Measurements from ENCODE around the gene TPRA1.

TPRA1 gene

GRCh38 chr3:127565711-127566110, 24.8 kb downstream of the TPRA1 start:
- DNase-seq, result no peak

- DNase-seq, result no peak
Observed at GRCh38 chr3:127560051-127560787, 30.3 kb downstream of the TPRA1 start.

DNA sequence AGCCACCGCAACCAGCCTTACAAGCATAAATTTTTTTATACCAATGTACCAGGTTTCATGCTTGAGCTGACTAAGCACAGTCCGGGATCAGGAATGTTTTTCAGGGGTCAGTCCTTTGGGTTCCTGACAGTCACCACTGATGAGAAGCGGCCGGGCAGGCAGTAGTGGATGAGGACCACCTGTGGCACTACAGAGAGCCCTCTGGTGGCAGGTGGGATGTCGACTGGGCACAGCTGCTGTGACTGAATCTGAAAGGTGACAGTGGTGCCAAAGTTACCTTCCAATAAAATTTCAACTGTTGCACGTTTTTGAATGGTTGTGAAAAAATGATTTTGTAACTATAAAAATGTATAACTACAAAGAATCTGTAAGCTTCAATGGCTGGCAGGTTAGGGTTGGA, 34.0 kb downstream of the TPRA1 start:
- DNase-seq, result no peak

- no peak for DNase-seq
Observed at GRCh38 chr3:127555108-127555507, 35.4 kb downstream of the TPRA1 start.

DNA sequence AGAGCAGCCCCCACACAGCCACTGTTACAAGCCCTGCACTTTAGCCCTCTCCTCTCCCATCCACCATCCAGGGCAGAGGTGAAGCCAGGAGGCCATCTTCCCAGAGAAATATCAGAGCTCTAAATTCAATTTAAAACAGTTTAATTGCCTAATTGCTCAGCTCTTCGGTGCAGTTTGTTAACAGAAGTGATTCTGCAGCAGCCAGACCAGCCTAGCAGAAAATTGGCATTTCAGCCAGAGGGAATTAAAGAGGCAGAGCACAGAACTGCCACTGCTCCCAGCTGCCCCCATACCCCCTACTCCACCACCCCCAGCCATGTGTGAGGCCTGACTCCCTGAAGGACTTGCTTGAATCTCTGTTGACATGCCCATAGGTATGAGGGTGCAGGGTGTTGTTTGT, 38.5 kb downstream of the TPRA1 start:
- no peak for DNase-seq

DNA sequence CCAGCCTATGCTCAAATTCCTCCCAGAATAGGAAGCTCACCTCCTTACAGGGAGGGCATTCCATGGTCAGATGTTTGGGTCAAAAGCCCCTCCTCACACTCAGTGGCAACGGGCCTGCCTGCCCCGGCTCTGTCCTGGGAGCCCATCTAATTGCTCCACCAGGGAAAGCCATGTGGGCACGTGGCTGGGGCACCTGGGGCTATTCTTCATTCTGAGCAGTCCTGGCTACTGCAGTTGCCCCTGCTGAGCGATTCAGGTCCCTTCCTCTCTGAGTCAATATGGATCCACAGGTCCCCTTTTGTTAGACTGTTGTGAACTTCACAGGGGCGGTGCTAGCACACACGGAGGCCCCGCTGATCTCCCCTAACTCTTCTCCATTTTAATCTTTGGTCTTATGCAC, 39.4 kb downstream of the TPRA1 start:
- DNase-seq, result no peak

DNA sequence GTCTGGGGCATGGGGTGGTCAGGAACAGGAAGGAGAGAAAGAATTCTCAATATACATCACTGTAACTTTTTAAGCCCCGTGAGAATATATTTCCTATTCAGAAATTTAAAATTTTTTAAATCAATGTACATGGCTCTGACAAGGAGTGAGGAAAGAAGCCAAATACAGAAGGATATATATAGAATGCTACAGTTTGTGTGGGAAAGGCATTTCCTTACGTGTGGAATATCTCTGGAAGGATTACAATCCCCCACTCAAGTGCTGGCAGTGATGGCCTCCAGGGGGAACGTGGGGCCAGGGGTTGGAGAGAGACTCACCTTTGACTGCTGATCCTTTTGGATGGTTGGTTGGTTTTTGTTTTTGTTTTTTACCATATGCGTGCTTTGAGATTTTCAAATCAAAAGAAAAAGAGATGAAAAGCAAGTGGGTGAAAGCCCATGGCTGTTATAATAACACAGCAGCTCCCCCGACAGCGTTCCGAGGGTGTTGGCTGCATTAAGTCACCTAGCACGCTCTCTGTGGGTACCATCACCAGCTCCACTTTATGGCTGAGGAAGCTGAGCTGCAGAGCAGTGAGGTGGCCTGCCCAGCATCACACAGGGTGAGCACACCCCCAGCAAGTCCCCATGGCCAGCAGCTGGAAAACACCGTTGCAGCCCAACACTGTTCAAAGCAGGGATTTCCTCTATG, 39.9 kb downstream of the TPRA1 start:
- DNase-seq, result no peak

DNA sequence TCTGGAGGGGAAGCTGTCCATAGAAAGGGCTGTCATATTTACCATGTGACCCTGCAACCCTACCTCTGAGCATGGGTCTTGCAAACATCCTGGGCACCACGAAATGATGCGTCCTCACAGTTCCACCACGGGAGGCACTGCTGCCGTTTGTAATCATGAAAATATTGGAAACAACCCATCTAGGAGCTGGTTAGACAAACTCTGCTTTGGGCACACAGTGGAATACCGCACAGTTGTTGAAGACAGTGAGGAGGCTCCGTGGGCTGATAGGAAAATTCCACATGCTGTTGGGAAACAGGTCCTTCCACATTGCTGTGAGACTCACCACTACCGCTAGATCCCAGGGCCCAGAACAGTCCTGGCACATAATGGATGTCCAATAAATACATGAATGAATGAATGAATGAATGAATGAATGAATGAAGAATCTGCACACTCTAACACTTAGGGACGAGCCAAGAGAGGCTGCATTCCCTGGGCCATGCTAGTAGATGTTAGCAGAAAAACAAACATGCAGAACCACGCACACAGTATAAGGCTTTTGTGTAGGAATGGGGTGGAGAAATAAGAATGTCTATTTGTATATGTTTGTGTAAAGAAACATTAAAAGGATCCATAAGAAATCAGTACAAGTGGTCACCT, 40.6 kb downstream of the TPRA1 start:
- no peak for DNase-seq

GRCh38 chr3:127547761-127548605, 42.5 kb downstream of the TPRA1 start:
- DNase-seq, result peak; percentile 87

DNA sequence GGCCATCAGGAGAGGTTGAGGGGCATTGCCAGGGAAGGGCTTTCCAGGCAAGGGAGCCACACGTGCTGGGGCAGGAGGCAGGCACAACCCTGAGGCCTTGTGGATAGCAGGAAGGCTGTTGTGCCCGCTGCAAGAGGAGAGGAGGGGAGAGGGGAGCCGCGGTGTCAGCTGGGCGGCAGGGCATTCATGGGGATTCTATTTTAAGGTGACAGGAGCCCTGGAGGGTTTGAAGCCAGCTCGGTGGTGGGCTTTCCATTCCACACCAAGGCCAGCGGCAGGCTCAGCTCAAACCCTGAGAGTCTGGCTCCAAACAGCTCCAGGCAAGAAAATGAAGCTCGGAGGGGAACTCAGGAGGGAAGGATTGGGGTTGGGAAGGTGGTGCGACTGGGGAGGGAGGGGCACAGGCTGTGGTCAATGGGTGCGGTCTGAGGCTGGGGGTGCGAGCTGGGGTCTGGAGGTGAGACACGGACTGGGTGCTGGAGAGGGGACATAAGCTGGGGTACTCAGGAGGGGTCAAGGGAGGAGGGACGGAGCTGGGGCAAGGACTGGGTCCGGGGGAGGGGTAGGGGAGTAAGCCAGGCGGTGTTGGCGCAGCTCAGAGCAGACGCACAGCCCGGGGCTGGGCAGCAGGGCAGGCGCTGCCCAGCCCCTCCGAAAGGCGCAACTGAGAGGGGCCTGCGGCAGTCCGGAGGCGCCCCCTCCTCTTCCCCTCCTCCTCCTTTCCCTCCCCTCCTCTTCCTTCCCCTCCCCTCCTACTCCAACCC, 43.4 kb downstream of the TPRA1 start:
- DNase-seq, result no peak

- DNase-seq, result no peak
Observed at GRCh38 chr3:127546554-127546953, 44.0 kb downstream of the TPRA1 start.

GRCh38 chr3:127545711-127546457, 44.6 kb downstream of the TPRA1 start:
- DNase-seq, result no peak

DNA sequence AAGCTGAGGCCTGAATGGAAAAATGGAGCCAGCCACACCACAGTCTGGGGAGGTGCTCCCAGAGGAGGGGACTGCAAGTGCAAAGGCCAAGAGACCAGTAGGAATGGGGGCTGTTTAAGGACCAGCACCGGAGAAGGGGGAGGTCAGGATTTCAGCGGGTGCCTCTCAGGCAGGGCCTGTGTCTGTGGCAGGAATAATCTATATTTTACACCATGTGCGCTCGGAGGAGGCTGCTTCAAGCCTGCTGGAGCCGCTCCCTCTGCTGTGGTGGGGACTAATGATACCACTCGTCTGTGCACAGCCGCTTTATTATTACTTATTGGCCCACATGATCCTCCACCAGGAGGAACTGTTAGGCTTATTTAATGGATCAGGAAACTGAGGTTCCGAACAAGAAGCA, 45.3 kb downstream of the TPRA1 start:
- DNase-seq, result no peak

DNA sequence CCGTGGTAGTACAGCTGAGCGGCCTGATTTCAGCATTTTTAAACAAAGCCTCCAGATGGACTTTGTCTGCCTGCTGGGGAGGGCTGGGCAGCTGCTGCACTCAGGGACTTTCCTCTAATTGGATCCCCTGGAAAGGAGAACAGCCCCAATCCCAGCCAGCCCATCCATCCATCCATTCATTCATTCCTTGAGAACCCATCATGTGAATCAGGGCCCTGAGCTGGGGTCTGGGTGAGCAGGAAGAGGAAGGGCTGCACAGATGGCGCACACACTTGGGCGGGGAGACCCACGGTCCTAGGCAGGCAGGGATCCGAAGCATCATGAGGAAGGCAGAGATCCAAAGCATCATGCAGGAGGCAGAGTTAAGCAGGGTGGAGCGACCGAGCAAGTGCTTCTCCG, 45.7 kb downstream of the TPRA1 start:
- no peak for DNase-seq

DNA sequence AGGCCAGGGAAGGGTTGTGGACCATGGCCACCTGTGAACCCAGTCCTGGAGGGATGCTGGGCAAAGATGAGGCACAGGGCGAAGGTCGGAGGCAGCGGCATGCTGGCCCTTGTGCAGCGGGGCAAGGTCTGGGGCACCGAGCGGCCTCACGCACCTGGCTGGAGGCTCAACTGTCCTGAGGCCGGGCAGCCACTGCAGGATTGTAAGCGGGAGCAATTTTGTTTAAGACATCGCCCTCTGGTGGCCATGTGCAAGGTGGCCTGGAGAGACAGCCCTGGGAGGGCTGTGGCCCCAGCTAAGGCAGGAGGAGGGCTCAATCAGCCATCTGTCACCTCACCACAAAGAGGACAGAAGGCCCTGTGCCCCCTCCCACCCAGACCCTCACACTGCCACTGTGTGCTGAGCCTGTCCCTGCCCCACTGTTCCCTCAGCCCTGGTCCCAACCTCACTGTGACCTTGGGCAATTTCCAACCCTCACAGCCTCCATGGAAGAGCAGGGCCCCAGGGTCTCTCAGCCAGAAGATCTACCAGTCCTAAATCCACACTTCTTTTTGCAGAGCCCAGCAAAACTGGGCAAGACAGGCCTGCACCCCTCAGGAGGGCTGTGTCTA, 46.2 kb downstream of the TPRA1 start:
- DNase-seq, result peak; percentile 46

DNA sequence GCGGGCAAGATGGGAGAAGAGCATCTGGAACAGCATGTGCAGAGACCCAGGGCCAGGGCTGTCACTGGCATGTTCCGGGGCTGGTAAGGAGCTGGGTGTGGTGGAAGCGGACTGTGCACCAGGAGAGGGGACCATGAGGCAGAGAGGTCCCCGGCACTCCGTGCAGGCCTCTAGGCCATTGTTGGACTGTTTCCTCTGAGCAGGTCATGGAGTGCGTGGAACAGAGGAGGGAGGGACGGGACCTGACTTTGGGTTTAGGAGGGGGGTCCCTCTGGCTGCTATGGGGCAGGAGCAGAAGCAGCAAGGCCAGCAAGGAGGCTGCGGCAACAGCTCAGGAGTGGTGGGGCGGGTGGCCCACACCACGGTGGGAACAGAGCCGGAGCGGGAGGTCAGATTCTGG, 47.1 kb downstream of the TPRA1 start:
- DNase-seq, result no peak

DNA sequence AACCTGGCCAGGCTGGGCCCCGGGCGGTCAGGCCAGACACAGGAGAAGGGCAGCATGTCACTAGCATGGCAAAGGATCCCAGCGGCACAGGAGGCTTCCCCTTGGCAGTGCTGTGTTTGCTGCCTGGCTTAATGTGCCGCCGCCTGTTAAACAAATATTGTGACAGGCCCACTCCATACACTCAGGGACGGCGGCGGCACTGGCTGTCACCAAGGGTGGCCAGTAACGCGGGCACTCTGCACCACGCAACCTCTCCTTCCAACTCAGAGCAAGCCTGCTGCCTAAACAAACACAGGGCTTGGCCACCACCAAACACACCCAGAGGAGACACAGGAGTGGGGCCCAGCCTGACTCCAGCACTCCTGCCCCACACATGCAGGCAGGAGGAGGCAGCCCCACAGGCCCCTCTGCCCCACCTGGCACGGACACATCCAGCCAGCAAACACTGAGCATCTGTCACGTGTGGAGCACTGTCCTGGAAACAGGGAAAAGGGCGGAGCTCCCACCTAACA, 48.0 kb downstream of the TPRA1 start:
- no peak for DNase-seq

- no peak for DNase-seq
Observed at GRCh38 chr3:127541320-127541719, 49.2 kb downstream of the TPRA1 start.

- DNase-seq, result no peak
Observed at GRCh38 chr3:127539366-127540060, 51.0 kb downstream of the TPRA1 start.

DNA sequence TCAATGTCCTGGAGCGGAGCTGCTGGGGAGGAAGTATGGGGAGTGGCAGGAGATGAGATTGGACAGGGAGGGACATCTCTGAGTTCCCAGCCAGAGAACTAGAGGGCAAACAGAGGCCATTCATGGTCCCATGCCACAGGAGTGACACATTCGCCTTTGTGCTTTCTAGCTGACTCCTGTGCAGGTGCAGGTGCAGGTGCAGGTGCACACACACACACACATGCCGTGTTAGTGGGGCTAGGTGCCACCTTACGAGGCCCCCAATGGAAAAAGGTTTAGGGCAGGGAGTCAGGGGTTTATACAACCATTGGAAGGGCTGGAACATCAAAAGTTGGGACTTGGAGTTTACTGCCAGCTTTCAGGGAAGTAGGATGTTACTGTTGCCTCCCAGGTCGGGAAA, 52.0 kb downstream of the TPRA1 start:
- no peak for DNase-seq

Measured in right kidney (tissue), 1 donor.